COLO668 (cell line): ENCODE results near the gene NT5C2.
"Not testable (repeated sequence)": the region's sequence is repeated elsewhere in the genome, so short reads cannot be mapped to it uniquely, and the experiment has no call there.

ENCODE experiments used
- DNase-seq: peaks from one replicate; lab custom pipeline; 2025; ENCODE audit not compliant: unreplicated experiment; lab: John Stamatoyannopoulos, UW

NT5C2 gene

DNA sequence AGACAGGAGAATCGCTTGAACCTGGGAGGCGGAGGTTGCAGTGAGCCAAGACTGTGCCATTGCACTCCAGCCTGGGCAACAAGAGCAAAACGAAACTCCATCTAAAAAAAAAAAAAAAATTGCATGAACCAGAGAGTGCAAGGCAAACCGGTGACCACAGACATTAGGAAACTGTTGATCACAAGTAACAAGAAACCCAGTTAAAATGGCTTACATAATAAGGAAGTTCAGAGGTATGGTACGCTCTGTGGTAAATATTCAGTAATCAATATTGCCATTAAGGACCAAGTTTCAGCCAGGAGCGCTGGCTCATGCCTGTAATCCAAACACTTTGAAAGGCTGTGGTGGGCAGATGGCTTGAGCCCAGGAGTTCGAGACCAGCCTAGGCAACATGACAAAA, 9.2 kb upstream of the NT5C2 start:
- DNase-seq = no peak

DNA sequence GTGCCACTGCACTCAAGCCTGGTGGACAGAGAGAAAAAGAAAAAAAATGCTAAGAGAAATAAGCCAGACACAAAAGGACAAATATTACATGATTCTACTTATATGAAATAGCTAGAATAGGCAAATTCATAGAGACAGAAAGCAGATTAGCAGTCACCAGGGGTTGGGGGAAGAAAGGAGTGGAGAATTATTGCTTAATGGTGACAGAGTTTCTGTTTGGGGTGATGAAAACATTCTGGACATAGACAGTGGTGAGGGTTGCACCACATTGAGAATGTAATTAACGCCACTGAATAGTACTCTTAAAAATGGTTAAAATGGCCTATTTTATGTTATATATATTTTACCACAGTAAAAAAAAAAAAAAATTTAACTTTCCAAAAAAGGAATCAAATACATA, 6.4 kb upstream of the NT5C2 start:
- no peak for DNase-seq

DNA sequence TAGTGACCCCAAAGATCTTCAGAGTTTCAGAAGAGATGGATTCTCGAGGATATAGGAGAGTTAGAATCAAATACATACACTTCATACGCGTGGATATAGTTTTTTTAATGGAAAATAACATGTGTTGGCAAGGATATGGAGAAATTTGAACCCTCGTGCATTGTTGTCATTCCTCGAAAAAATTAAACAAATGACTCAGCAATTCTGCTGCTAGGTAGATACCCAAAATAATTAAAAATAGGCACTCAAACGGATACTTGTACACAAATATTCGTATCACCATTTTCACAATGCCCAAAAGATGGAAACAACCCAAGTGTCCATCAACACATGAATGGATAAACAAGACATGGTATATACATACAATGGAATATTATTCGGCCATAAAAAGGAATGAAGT, 5.6 kb upstream of the NT5C2 start:
- DNase-seq = no peak

DNA sequence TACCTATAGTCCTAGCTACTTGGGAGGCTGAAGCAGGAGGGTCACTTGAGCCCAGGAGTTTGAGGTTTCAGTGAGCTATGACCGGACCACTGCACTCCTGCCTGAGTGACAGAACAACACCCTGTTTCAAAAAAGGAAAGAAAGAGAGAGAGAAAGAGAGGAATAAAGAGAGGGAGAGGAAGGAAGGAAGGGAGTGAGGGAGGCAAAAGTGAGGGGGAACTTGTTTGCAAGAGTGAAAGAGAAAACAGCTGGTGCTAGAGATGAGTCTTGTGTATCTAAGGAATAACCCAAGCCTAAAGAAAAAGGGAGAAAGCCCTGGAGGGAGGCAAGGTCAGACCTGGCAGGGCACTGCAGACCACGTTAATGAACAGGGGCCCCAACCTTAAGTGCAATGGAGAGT, 4.8 kb upstream of the NT5C2 start:
- DNase-seq = no peak

DNA sequence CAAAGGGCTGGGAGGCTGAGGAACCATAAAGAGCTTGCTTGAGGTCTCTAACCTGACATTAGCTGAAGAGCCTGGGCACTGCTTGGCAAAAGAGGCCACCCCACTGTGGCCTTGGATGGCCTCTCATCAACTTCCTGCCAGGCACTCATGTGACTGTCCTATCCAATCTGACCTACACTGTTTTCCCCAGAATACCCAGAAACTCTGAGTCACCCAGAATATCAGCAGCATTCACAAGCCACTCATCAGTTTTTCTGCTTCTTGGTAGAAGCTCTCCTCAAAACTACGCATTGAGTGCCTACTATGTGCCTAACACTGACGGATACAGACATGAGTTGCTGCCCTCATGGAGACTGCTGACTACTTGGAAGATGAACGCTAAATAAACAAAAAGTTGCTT, 4.1 kb upstream of the NT5C2 start:
- no peak for DNase-seq

DNA sequence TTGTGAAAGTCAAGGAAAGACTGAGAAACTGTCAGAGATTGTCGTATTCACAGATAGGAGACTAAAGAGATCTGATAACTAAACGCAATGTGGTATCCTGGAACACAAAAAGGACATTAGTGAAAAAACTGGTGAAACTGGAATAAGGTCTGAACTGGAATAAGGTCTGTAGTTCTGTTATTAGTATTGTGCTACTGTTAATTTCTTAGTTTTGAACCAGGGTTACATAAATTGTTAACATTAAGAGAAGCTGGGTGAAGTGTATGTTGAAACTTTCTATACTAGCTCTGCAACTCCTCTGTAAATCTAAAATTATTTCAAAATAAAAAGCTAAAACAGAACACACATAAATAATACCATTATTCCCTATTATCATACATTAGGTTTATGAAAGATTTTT, 3.4 kb upstream of the NT5C2 start:
- DNase-seq = no peak

DNA sequence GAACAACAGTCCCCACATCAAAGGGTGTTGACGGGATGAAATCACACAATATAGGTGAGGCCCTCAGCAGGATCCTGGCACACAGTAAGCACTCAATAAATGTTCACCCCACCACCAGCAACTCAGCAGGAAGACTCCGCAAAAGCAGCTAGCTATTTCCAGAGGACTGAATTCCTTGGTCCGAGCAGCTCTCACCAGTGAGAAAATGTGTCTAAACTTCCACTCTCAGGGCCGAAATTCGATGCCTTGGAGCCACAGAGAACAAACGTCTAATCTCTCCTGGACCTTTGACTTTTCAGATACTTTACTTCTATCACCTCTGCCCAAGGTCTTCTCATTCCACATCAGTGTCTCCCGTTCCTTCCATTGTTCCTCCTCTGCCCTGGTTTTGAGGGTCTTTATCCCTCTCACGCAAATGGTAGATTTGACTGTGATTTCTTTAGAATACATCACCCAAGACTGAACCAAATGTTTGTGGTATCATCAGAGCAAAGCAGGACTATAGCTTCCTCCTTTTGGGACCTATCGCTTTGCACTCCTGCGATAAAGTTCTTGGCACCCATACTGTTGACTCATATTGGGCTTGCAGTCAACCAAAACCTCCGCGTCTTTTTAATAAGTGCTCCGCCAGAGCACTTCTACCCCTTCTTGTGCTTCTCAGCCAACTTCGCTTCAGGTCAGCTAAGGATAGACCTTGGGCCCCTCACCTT, 903 bp upstream of the NT5C2 start:
- DNase-seq = no peak

DNA sequence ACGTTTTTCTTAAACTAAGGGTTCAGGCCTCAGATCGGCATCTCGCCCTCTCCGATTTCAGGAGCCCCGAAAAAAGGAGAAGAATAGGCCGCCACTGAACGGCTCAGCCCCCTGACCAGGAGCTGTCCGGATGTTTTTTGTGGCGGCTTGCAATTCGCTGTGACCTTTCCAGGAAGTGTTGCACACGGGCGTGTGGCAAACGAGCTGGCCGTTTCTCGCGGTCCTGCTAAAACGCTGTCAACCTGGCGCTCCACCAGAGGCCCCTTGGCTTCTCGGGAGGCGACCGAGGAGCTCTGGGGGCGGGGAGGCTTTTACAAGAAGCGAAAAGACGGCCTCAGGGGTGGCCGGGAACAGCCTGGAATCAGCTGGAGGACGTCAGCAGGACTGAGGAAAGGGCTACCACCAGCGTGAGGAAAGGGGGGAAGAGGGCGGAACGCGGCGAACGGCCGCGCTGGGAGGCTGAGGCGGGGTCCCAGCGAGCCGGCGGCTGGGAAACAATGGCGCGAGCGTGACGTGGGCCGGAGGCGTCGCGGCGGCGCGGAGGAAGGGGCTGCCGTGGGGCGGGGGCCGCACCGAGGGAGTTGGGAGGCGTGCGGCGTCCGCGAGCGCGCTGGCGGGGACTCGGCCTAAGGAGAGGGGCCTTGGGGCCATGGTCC, 493 bp downstream of the NT5C2 start:
- DNase-seq = peak; percentile 60

DNA sequence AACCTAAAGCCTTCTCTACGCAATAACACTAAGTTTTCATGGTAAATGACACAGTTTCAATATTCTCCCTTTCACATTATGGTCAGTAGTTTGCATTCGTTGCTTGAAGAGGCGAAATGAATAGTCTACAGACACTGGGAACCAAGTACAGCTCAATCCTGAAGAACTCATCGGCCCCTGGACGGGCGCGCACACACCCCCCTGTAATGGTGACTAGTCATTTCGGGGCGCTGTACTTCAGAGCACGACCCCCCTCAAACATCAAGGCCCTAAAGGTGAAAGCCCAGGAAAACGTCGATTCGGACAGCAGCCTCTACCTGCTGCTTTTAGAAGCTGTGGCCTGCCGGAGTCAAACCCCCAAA, 1.0 kb downstream of the NT5C2 start:
- no peak for DNase-seq

DNA sequence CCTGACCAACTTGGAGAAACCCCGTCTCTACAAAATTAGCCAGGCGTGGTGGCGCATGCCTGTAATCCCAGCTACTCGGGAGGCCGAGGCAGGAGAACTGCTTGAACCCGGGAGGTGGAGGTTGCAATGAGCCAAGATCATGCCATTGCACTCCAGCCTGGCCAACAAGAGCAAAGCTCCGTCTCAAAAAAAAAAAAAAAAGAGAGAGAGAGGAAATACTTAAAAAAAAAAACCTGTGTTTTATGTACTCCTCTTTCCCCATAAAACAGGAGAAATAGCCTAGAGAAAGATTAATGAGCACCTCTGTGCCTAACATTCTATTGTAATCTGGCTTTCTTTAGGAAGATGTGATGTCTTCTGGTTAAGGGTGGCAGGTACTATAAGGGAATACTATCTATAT, 1.9 kb downstream of the NT5C2 start:
- DNase-seq = not testable (repeated sequence)

DNA sequence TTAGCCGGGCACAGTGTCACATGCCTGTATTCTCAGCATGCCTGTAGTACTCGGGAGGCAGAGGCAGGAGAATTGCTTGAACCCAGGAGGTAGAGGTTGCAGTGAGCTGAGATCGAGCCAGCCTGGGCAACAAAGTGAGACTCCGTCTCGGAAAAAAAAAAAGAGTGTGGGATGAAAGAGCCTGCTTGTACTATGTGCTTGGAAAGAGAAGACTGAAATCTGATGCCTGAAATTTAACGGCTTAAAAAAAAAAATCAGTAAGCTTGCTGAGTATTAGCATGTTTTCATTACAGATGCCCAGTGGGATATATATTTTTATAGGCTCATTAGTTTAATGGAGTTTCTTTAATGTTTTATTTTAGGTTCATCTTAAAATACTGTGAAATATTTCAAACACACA, 4.2 kb downstream of the NT5C2 start:
- DNase-seq = no peak

DNA sequence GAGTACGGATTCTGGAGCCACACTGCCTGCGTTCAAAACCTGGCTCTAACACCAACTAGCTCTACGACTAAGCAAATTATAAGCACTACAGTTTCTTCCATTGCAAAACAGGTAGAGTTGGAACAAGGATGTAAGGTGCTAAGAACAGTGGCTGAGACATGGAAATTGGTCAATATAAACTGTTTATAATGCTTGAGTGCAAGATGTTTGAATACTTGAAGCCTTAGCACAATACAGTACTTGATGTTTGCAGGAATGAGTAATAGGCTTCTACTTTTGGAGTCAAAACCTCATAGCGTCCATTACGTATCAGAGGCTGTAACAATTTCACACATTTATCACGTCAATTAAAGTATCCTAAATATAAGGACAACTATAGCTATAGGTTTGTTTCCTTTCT, 6.9 kb downstream of the NT5C2 start:
- DNase-seq = no peak

DNA sequence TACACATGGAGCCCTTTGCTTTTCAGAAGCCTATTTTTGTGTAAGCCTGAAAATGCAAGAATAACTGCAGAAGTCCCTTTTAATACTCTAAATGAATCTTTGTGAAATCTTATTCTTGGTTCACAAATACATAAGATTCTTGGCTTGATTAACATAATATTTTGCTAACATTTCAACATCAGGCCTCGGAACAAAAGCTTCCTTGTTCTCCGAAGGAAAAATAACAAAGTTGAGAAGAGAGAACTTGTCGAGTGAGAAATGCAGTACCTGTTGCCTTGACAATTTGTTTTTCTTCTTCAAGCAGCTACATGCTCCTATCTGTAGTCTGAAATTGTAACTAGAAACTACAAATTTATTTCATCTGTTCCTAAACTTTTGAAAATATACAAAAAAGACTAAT, 8.5 kb downstream of the NT5C2 start:
- no peak for DNase-seq

DNA sequence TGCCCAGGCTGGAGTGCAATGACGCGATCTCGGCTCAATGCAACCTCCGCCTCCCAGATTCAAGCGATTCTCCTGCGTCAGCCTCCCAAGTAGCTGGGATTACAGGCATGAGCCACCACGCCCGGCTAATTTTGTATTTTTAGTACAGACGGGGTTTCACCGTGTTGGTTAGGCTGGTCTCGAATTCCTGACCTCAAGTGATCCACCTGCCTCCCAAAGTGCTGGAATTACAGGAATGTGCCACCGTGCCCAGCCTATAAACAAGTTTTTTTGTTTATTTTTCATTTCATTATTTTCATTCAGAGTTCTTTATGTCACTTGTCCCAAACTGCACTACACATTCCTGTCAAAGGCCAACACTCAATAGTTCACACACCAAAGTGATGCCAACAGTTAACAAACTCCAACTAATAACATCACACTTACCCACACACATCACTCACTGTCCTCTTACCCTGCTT, 9.1 kb downstream of the NT5C2 start:
- not testable (repeated sequence) for DNase-seq

DNA sequence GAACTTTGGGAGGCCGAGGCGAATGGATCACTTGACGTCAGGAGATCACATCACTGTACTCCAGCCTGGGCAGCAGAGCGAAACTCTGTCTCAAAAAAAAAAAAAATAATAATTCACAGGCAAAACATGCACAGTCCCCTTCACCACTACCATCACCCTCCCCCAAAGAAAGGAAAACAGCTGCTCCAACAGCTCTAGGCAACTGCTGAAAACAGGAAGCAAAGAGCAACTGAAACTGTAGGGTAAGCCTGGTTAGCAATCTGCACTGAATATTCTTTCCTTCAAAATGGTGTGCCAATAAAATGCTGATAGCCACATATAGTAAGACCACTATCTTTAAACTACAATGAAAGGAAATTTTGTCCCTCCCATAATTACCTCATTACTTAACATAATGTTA, 11.8 kb downstream of the NT5C2 start:
- no peak for DNase-seq

DNA sequence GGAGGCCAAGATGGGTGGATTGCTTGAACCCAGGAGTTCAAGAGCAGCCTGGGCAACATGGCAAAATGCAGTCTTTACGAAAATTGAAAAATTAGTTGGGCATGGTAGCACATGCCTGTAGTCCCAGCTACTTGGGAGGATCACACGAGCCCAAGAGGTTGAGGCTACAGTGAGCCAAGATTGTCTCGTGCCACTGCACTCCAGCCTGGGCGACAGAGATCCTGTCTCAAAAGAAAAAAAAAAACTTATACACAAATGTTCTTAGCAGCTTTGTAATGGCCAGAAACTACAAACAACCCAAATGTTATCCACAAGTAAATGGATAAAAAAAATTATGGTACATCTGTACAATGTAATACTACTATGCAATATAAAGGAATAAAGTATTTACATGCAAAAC, 12.6 kb downstream of the NT5C2 start:
- DNase-seq = no peak

DNA sequence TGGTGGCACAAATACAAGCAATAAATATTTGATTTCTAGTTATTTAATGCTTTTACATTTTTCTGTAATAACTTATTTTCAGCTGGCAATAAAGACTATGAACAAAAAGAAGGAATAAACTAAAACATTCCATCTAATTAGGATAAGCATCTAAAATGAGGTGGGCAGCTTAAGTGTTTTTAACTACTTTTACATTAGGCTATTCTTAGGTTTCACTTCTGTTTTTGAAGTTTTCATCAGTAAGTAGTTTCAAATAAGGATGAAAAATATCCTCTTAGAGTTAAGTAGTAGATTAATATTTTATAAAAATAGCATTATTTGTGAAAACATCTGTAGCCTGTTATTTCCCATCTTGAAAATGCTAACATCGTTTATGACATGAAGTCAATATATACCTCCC, 15.9 kb downstream of the NT5C2 start:
- no peak for DNase-seq

DNA sequence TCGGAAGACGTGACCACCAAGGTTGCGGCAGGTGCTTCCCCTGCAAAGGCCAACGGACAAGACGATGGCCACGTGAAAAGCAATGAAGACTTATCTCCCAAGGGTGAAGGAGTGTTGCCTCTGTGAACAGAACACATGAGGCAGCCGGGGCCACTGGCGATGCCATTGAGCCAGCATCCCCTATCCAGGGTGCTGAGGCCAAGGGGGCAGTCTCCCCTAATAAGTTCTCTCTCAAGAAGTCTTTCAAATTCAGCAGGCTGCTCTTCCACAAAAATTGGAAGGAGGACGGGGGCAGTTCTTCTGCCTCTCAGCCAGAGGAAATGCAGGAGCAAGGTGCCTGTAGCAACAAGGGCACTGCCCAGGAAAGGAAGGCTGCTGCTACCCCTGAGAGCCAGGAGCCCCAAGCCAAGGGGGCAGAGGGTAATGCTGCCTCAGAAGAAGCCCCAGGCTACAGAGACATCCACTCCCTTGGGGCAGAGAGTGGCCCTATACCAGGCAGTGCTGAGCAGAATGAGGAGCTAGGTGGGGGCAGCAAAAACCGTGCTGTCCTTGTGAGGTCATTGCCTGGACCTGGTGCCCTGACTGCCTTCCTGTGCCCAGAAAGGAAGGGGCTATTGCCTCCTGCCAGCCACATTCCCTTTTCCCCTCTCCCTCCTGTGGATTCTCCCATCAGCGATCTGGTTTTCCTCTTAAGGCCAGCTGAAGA, 17.3 kb downstream of the NT5C2 start:
- no peak for DNase-seq

DNA sequence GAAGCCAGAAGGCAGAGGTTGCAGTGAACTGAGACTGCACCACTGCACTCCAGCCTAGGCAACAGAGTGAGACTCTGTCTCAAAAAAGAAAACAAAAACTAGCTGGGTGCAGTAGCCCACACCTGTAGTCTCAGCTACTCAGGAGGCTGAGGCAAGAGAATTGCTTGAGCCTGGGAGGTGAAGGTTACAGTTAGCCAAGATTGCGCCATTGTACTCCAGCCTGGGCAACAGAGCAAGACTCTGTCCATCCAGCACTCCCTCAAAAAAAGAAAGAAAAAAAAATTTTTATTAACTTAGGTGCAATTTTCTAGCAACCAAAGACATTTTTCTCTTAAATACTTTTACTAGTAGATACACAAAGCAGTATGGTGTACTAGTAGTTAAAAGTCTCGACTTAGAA, 18.7 kb downstream of the NT5C2 start:
- DNase-seq = not testable (repeated sequence)

DNA sequence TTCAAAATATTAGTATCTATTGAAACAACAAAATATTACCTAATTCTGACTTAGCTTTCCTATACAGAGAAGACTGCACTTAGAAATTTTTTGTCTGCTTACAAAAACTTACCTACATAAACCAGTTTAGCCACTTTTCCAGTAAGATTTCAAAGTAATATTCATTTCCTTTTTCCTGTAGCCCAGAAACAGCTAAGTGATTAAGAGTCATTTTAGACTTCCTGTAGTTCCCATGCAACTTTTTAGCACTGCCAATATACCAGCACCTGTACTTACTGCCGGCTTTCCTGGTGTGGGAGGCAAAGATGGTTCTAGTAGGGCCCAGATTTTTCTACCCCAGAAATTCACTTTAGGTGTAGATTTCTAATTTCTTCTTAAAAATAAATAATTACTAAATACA, 21.8 kb downstream of the NT5C2 start:
- no peak for DNase-seq

DNA sequence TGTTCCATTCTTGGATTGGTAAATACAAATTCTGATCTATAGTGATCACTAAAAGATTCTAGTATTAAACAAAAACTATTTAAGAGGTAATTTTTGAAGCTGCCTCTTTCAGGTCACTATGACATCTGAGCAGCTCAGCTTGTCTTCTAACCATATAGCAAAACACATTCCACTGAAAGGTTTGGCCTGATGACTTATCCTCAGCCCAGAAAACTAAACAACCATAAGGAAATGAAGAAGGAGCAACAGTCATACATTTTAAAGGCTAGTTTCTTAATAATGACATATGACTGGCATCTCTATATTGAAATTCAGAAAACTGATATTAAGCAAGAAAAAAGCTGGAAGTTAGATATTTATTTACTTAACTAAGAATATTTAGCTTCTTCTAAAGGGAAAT, 24.6 kb downstream of the NT5C2 start:
- no peak for DNase-seq

DNA sequence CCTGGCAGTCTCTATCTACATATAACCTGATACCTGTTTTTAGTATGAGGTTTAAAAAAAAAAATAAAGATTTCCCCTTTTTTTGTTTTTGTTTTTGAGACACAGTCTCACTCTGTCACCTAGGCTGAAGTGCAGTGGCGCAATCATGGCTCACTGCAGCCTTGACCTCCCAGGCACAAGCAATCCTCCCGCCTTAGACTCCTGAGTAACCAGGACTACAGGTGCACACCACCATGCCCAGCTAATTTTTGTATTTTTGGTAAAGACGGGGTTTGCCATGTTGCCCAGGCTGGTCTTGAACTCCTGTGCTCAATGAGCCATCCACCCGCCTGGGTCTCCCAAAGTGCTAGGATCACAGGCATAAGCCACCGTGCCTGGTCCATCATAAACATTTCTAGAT, 25.5 kb downstream of the NT5C2 start:
- DNase-seq = not testable (repeated sequence)
